ENCODE results near the gene FAM53A.

Gene FAM53A

DNA sequence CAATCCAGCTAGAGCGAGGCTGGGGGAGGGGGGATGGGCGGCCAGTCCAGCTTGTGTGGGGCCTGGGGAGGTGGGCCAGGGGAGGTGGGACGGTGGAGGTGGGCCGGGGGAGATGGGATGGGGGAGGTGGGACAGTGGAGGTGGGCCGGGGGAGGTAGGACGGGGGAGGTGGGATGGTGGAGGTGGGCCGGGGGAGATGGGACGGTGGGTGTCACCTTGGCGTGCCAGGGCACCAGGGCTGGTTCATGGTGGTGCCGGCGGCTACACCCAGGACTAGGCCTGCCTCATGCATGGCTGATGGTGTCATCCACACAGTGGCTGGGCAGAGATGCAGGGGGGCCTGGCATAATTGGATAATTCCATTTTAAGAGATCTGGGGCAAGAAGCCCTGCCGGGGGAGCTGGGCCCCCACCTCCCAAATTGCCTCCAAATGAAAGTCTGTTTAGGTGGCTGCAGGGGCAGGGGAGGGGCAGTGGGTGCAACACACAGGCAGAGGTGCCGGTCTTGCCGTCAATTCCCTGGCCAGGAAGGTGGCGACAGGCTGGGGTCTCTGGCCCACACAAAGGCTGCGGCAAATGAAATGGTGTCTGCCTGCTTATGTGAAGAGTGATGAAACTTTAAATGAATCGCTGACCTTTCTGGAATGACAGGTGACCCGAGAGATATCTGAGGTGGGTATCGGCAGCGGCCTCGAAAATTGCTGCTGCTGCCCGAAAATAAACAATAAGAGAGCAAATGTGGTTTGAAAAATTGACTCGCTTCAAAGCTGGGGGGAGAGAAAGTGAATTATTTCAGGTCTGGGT, 82.1 kb downstream of the FAM53A start:
- no peak for DNase-seq

DNA sequence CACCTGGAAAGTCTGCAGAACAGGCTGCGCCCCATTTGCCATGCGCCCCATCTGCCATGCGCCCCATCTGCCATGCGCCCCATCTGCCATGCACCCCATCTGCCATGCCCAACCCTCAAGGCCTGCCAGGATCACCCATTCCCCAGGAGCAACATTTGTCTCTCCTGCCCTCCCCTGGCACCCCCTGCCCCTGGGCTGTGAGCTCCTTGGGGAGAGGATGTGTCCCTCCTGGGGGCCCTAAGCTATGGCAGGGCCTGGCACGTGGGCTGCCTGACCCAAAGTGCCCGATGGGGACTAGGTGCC, 82.6 kb downstream of the FAM53A start:
- DNase-seq, result no peak

DNA sequence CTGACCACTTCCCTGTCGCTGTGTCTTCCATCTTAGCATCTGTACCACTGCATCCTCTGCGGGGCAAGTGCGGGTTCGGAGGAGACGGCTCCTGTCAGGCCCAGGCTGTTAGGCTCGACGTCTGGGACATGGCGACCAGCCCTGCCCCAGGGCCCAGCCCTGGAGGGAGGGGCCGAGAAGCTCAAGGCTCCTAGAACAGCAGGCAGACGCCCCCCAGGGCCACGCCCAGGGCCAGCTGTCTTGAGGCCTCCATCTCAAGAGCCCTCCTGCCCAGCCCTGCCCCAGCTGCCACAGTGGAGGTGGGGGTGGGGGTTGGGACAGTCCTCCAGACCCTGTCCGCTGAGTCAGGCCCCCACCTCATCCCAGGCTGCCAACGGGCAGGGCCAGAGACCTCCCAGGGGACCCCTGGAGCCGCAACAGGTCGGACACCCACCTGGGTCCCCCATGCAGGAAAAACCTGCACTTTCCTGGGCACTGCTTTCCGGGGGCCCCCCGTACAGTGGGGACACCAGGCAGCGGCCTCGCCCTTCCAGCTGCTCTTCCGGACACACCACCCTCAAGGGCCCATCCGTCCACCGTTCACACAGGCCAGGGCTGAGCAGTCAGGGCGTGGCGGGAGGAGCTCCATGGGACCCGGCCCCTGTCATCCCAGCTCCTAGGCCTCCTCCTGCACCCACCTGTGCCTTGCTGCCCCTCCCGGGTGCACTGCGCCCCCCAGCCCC, 83.1 kb downstream of the FAM53A start:
- DNase-seq, result no peak

DNA sequence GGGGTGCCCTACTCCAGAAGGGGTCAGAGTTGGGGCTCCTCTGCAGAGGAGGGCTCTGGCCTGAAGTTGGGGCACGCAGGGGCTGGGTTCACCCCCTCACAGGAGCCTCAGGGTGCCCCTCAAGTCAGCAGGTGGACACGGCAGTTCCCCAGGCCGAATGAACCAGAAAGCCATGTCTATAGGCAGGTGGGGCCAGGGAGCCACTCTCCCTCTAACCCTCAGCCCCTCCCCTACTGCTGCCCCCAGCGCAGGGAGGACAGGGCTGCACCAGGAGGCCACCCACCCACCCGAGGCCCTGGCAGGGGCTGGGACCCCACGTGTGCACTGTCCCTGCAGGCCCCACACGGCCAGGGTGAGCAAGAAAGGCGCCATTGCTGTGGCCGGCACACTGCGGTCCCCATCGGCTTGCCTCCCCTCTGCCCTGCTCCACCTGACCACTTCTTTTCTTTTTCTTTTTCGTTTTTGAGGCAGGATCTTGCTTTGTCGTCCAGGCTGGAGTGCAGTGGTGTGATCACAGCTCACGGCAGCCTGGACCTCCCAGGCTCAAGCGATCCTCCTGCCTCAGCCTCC, 83.8 kb downstream of the FAM53A start:
- DNase-seq, result no peak

DNA sequence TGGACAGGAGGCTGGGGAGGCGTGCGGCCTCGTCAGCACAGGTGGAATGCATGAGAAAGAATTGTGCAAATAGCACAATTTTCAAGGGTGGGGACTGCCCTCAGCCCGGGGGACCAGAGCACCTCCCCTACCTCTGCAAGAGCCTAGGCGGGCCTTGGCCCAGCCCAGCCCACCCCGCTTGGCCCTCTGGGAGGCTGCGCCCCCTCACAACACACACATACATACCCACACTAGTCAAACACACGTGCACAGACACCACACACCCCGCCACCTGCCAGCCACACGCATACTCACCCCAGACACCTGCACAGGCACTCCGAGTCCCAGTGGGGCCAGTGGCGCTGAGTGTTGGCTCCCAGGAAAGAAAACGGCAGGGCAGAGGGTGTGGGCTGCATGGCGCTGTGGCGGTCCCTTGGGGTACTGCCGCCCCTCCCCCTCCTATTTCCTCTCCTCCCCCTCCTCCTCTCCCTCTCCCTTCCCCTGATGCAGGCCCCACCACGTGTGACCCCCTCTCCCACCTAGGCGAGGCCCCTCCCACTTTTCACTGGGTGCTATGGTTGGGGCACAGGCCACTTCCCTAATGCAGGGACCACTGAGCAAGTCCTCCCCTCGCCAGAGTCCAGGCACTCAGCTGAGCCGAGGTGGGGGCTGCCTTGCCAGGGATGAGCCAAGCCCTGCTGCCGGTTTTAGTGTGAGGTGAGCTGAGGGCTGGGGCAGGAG, 84.5 kb downstream of the FAM53A start:
- no peak for DNase-seq

DNA sequence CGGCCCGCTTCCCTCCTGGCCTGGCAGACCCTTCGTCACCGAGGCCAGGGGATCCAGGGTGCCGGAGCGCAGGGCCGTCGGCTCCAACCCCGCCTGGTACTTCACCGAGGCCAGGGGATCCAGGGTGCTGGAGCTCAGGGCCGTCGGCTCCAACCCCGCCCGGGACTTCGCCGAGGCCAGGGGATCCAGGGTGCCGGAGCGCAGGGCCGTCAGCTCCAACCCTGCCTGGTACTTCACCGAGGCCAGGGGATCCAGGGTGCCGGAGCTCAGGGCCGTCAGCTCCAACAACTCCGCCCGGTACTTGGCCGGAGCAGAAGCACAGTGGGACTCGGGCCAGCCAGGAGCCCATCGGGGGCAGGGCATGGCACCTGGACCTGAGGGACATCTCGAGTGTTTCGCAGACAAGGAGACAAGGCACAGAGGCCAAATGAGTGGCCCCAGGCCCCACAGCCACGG, 85.1 kb downstream of the FAM53A start:
- no peak for DNase-seq

DNA sequence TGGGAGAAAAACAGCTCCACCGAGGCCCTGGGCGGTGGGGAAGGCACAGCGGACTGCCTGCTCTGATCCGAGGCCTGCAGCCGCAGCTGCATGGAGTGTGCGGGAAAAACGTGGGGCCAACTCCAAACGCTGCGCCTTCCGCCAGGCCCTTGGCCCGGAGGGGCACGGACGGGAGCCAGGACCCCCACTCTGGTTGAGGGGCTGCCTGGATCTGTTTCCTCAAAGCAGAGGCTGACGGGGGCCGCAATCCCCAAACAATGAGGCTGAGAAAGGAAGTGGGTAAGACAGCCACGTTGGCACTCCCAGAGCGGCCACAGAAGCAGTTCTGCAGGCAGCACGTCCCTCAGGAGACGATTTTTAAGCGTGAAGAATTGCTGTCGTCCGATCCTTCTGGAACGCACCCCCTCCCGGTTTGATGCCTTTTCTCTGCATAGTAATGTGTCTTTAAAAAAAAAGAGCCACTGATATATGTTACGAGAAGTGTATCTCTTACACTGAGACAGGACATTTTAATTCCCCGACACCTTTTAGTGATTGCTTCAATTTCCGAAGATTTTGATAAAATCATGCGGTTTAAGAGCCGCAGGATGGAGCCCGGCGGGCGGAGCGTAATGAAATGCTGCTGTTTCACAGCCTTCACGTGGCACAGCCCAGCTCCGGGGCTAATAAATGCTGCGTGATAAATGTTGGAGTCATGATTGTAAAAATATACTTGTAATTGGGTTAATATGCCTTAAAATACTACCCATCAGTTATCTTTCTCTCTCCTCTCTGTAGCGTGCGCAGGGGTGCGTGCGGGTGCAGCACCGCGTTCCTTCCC, 85.7 kb downstream of the FAM53A start:
- DNase-seq, result no peak

DNA sequence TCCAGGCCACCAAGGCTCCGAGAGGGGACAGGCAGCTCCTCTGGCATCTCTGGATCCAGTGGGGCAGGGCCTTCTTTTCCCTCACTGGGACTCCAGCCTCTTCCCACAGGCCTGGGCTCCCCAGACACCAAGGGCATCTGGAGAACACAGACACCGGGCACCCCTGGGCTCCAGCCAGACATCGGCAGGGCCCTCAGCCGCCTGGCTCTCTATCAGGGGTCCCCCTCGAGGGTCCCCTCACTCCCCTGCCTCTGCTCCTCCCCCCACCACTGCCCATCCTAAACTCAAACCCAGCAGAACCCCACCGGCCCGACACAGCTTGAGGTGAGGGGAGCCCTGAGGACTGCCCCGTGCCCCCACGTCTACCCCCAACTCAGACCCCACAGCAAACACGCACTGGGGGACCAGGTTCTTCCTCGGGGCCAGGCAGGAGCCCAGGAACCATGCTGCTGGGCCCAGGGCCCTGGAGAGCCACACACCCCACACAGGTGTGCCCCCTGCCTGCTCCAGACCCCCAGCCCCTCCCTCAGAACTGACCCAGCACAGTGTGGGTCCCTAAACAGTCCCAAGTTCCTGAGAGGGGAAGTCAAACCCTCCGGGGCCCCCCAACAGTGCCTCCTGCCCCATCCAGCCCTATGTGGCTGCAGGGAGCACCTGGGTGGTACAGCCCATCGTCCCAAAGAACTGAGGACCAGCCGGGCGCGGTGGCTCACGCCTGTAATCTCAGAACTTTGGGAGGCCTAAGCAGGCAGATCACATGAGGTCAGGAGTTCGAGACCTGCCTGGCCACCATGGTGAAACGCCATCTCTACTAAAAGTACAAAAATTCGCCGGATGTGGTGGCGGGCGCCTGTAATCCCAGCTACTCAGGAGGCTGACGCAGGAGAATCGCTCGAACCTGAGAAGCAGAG, 86.8 kb downstream of the FAM53A start:
- no peak for DNase-seq

DNA sequence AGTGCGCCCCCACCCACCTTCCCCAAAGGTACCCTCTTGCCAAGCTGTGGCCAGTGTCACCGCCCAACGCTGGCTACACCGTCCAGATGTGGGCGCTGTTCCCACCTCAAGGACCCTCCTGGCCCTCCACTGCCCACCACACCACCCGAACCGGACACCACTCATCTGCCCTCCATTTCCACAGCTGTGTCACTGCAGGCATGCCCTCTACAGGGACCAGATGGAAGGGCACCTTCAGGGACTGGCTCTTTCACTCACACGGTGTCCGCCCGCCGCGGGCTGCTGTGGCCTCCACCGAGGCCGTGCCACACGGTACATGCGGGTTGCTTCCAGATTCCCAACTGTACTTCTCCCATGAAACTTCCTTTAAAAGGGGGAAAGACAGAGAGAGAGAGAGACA, 87.7 kb downstream of the FAM53A start:
- no peak for DNase-seq

DNA sequence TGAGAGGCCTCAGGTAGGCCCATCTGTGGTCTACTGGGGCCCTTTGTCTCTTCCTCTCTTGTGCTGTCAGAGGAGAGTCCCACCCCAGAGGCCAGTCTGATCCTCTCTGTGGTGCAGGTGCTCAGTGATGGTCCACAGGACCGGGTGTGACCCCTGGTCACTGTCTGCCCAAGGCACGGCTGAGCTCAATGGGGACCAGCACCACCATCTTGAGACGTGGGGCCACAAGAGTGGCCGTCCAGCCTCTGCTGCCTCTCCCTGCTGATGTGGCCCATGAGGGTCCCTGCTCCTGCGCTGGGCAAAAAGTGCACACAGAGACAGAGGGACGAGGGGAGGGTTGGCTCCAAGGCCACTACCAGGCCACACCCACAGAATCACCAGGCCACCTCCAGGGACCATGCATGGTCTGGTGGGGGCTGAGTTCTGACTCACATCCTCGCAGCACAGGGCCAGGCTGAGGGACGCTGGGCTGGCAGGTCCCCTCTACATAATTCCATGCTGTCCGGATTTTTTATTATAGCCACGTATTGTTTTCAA, 88.3 kb downstream of the FAM53A start:
- DNase-seq, result no peak

DNA sequence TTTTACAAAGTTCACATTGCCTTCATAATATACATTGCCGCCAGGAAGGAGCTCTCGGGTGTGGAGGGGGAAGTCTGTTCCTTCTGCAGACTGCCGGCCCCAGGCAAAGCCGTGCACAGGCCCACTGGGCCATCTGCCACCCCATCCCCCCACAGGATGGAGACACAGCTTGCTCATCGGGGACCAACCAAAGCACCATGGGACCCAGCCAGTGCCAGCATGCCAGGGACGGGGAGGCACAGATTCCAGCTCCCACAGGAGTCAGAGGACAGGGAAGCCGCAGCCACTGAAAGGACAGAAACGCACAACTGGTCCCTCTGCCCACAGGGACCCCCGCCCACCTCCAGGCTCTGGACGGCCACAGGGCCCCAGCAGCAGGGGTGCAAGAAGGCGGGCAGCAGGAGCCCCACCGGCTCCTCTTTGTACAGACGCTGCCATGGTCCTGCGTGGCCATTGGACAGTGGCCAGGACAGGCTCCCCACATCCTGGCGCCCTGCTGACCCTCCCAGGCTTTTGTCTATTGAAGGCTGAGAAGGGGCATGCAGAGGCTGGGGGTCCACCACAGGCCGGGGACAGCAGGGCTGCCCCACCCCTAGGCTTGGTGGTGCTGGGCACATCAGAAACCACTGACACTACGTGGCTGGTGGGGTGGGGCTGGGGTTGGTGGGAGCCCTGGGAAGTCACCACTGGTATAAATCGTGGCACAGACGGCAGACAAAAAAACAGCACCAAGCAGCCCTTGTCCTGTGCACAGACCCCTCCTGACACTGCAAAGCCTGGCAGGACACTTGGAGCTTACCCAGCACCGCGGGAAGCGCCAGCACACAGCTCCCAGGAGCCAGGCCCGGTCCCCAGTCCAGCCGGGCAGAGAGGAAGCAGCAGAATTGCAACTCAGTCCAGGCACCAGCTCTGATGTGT, 89.0 kb downstream of the FAM53A start:
- no peak for DNase-seq

DNA sequence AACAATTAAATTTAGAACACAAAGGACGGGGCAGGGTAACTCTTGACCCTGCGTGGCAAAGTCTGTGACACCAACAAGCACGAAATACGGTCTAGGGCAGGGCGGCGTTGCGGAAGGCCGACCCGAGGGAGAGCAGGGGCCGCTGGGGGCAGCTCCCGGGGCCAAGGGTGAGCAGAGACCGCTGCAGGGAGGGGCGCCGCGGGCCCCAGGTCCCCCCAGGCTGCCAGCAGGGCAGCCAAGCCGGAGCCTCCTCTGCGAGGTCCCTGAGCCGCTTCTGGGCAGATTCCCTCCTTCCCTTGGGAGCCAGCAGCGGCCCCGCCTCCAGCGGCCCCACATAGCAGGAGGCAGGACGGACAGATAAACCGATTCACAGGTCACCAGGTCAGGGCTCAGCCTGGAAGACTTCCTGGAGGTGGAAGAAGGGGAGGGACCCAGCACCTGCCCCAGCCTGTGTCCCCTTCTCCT, 90.2 kb downstream of the FAM53A start:
- DNase-seq, result no peak

DNA sequence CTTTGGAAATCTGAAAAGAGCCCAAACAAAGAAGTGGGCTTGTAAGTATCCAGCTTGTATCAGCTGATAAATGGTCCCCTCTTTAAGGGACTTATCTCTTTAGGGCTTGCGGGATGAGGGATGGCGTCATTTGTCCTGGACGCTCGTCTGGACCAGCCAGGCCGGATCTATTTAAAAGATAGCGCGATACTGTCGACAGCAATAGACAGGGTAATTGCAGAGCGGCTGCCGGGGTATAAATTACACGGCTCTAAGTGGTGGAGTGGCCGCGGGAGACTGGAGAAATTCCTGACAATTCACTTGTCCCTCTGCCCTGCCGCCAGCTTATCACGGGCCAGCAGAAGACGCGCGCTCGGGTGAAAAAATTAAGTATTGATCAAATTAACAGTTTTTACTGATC, 90.7 kb downstream of the FAM53A start:
- no peak for DNase-seq

DNA sequence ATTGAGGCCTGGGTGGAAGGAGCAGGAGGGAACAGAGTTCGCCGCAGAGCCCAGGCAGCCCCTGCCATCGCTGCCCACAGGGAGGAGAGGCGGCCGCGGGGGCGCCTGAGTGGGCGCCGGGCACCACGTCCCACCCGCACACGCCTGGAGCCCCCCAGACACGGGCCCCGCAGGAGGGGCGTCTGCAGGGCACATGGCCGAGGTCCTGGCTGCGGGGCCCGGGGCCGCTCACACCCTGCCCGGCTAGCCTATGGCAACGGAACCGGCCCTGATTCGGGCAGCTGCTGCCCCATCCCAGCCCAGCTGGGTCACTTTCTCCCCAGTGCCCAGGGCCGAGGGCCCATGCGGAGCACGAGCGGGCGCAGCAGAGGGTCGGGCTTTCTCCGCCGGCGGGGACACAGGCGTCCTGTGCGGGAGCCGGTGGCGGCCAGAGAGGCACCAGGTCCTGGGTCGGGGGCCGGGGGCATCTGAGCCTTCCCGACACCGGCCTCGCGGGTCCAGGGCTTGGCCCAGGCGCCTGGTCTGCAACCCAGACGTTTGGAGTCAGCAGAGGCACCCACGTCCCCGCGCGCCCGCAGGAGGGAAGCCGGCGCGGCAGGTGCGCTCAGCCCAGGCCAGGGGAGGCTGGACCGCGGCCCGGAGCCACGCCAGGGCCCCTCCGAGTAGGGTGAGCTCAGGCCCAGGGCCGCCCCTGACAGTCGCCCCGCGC, 91.2 kb downstream of the FAM53A start:
- DNase-seq, result no peak

DNA sequence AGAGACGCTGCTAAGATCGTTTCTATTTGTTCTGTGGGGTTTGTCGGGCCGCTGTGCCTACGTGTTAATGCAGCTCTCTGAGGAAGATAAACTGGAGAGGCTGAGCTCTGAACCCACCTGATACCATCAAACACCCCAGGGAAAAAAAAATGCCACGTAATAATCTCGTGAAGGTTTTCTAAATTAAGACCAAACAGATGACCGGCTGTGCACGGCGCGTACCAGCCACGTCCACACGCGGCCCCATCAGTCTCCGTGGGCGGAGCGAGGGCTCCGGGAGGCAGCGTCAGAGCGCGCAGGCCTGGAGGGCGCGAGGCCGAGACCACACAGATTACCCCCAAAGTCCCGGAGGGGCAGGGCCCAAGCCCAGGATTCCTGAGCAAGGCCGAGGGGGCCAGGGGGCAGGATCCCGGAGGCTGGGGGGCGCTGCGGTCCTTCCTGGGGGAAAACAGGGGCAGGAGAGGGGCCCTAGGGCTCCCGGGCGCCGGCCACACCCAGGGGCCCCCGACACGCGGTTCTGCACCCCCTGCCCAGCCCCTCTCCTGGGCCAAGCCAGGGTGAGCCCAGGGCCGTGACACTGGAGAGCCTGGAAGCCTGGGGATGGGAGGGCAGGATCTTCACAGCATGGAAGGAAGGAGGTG, 91.9 kb downstream of the FAM53A start:
- DNase-seq, result no peak

DNA sequence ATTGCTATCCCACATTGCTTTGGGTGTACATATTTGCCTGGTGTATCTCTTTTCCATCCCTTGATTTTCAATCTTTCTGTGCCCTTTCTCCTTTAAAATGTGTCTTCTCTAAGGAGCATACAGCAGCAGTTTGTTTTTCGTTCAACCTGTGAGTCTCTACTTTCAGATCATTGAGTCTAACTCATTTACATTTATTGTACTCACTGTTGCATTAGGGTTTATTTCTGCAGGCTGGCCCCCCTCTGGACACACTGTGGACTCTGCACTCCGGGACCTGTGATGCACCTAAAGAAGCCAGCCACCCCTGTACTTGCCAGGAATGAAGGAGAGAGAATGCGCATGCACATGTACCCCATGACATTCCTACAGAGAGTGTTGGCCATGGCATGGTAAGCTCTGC, 93.0 kb downstream of the FAM53A start:
- no peak for DNase-seq

DNA sequence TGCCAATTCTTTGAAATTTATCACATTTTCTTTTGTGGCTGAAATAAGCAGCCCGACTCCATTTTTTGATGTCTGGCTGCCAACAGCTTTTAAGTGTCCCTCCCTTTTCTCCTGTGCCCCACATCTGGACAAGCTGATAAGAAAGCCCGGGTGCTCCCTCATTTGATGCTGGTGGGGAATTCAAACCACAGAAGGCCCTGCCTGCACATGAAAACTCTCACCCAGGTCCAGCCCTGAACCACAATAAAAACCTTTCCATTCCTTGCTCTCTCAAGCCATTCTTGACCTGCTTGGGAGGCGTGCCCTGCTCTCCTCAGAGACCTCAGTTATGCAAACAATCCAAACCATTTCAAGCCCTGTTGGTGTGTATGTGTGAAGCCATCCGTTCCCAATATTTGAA, 93.9 kb downstream of the FAM53A start:
- no peak for DNase-seq

Measured in NCI-H2081 (cell line).